GM12874 (cell line): Measurements from ENCODE around the gene GPHN.

Experiments
- TF ChIP-seq, protein P1 (sequence below): IDR thresholded peaks from 2 replicates; pipeline ENCODE4 v1.5.1; 2011; ENCODE audit warnings: low read depth, mild to moderate bottlenecking, control low read depth, low read length, moderate library complexity; ENCODE audit not compliant: insufficient read depth

The GPHN gene

DNA sequence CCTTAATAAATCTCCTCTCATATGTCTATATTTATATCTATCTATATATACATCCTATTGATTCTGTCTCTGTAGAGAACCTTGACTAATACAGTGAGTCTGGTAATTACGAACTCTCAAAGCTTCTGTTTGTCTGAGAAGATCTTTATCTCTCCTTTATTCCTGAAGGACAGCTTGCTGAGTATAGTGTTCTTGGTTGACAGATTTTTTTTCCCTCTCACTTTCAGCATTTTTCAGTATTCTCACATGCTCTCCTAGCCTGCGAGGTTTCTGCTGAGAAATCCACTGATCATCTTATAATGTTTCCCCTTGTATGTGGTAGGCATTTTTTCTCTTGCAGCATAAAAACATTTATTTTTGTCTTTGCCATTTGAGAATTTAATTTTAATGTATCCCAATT is 67.1 kb downstream of the GPHN start:
- TF ChIP-seq, protein P1, sequence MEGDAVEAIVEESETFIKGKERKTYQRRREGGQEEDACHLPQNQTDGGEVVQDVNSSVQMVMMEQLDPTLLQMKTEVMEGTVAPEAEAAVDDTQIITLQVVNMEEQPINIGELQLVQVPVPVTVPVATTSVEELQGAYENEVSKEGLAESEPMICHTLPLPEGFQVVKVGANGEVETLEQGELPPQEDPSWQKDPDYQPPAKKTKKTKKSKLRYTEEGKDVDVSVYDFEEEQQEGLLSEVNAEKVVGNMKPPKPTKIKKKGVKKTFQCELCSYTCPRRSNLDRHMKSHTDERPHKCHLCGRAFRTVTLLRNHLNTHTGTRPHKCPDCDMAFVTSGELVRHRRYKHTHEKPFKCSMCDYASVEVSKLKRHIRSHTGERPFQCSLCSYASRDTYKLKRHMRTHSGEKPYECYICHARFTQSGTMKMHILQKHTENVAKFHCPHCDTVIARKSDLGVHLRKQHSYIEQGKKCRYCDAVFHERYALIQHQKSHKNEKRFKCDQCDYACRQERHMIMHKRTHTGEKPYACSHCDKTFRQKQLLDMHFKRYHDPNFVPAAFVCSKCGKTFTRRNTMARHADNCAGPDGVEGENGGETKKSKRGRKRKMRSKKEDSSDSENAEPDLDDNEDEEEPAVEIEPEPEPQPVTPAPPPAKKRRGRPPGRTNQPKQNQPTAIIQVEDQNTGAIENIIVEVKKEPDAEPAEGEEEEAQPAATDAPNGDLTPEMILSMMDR: no peak

DNA sequence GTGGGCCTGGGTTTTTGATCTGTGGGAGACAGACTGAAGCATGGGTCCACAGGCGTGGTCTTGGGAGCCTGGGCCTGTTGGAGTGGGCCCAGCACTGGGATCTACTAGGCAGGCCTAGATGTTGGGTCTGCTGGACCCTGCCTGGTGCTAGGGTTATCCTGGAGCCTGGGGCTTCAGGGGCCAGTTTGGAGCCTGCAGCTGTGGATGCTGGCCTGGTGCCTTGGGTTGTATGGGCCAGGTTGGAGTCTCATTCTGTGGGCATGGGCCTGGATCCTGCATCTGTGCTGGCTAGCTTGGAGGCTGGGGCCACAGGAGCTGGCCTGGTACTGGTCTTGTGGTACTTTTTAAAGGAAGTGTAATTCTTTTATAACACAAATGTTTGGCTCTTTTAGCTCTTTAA is 68.0 kb downstream of the GPHN start:
- TF ChIP-seq, protein P1: no peak

DNA sequence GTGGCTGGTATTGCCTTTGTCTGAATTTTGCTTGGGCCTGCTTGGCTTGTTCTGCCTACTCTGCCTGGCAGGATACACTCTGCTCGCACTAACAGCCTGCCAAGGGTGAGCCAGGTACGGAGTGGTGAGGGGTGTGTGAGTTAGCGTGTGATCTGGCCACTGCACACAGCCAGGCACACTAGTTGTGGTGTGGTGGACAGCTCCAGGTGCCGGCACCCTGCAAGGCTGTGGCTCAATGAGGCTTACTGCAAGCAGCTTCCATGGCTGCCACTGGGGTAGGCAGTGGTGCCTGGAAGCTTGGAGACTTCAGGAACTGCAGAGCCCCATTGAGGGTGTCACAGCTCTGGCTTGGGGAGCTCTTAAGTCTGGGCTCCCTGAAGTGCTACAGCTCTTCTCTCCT is 87.4 kb downstream of the GPHN start:
- TF ChIP-seq, protein P1: no peak

DNA sequence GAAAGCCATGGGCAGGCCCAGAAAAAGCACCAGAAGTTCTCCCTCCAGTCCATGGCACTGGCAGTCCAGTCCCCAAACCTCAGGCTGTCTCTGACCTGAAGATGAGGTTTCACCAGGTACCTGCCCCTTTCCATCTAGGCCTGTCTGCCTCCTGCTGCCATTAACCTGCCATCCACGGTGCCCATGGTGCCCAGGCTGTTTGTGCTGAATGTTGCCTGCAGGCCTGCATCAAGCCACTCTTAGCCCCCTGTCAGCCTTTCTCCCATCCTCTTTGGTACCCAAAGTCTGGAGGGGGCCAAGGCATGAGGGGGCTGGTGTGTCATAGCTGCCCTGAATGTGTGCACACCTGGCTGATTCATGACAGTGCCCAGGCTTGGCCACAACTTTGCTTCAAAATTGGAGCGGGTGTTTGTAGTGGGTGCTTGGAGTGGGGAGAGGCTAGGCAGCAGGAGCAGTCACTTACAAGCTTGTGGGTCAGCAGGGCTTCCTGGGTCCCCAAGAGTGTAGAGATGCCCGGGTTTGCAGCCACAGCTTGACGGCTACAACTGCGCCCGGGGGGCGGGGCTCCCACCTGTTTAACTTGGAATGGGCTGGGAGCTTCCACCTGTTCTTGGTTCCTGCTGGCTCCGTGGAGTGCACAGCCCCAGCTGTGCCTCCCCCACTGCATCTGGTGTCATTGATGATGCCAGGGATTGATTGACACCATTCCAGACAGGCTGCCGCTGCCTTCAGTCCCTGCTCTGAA is 88.5 kb downstream of the GPHN start:
- TF ChIP-seq, protein P1: no peak

DNA sequence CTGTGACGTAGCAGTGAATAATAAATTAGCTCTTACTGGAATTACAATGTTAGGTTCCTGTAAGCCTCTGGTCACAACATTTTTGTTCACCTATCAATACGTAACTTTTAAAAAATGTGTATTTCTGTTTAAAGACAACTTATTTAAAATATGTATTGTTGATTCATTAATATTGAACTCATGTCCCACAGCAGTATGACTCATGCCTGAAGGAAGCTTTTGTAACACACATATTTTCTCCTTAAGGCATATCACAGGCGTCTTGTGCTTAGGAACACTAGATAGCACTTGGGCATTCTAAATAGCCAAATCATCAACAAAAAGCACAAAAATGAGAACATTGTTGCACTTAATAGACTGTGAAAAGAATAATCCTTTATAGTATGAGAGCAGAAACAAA is 92.5 kb downstream of the GPHN start:
- TF ChIP-seq, protein P1: no peak

DNA sequence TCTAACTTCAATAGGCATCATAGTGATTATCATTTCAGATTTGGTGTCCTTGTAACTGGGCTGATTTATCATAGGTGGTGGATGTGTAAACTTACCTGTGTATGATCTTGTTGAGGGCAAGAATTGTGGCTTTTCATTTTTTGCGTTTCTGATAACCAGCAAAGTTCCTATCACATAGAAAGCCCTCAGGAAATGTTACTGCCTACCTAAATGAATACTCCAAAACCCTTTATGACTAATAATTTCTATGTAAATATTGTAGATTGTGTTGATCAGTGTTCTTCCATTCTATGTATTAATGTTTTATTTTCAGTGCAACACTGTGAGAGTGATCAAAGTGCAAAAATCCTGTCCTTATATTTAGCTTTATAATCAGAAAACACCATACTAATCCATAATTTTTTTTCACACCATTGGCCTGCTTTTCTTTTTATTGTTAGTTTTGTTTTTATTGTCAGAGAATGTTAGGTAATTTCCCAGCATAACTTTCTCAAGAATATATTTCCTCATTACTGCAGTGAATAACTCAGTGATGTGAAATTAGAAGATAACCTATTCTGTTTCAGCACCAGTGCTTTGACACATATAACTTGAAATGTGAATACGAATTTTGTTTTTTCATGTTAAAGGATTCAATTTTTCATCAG is 94.1 kb downstream of the GPHN start:
- TF ChIP-seq, protein P1: no peak

DNA sequence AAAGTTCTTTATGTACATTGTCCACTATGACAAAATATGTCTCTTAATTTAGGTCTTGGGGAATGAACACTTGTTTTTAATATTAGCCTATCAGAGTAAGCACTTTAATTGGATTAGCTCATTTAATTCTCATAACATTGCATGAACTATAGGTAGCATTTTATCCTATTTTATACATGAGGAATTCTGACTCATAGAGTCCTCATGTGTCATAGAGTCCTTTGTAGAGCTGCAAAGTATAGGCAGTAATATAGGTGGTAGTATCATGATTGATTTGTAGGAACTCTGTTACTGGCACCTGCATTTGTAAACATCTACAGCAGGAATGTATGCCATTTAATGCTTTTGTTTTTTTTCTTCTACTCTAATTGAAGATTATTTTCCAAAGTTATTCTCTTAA is 96.0 kb downstream of the GPHN start:
- TF ChIP-seq, protein P1: no peak
